Left kidney (tissue), 2 donors: ENCODE measurements around the gene TOP3B. TPM values are rescaled to one million over a fixed set of nuclear protein-coding genes. Genes with fewer than 3 reads are reported as not detected.
"Not testable (repeated sequence)": the region's sequence is repeated elsewhere in the genome, so short reads cannot be mapped to it uniquely, and the experiment has no call there.

ENCODE experiments used
- DNase-seq: peaks from one replicate; pipeline ENCODE4 v3.0.0-alpha.2; 2013
- polyA plus RNA-seq: library from polyadenylated mRNA; unstranded; fragments of 120-200 nt; gene quantifications from one replicate; pipeline ENCODE4 v1.2.1, GENCODE V29; 2013; ENCODE audit not compliant: insufficient read length

The TOP3B gene
- polyA plus RNA-seq, 1 donor: 40.5 TPM

DNA sequence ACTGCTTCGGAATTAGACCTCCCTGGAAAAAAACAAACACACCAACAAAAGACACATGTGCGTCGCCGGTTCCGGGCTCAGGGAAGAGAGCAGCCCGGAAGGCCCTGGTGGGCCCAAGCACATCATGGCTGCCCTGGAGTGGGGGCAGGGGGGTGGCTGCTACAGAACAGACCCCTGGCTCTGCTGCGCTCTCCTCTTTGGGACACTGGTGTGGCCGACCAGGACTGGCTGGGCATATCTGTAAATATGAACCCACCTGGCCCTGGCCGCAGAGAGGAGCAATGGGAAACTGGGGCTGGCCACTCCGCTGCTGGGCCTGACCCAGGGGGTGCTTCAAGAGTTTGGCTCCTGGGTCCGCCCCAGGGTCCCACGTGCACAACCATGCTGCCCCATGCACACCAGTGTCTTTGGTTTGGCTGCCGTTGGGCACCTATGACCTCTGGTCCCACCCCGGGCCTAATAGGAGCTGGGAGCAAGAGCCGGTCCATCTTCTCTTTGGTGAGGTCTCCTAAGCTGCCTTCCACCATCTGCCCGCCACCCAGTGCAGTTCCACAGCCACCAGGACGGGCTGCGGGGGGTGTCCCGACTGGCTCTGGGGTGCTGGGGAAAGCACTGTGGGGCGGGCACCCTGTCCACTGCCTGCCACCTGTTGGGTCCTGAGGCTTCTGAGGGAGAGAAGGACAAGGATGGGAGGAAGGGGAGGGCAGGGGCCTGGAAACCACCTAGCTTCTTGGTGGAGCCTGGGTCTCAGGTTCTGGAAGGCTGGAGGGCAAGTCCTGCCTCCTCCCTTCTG lies 60.0 kb downstream of the TOP3B start:
- DNase-seq: no peak

GRCh38 chr22:21921729-21922128 lies 60.9 kb downstream of the TOP3B start:
- no peak for DNase-seq

DNA sequence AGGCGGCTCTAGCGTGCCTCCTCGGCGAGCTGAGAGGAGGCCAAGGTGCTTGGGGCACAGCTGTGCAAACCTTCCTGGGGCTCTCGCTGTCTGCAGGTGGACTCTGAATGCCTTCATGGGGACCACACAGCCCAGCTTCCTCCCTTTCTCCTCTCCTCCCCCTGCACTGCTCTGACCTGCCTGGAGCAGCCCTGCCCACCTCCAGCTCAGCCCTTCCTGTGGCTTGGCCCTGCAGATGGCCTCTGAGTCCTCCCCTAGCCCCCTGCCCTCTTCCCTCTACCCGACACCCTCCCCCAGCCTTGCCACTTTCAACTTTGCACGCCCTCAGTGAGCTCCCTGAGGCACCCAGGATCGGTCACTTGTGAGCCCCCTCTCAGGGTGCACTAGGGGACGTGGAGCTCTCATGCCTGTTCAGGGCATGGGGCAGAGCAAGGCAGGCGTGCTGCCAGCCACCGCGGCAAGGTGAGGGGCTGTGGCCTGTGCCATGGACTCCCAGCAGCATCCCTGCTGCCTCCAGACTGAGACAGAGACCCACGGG lies 61.3 kb downstream of the TOP3B start:
- no peak for DNase-seq

GRCh38 chr22:21920341-21921183 lies 62.0 kb downstream of the TOP3B start:
- no peak for DNase-seq

- no peak for DNase-seq
Measured at GRCh38 chr22:21919526-21920307, 62.9 kb downstream of the TOP3B start.

GRCh38 chr22:21918466-21919185 lies 64.0 kb downstream of the TOP3B start:
- no peak for DNase-seq

GRCh38 chr22:21917959-21918261 lies 64.7 kb downstream of the TOP3B start:
- DNase-seq: no peak

GRCh38 chr22:21917181-21917958 lies 65.2 kb downstream of the TOP3B start:
- DNase-seq: peak; percentile 40

DNA sequence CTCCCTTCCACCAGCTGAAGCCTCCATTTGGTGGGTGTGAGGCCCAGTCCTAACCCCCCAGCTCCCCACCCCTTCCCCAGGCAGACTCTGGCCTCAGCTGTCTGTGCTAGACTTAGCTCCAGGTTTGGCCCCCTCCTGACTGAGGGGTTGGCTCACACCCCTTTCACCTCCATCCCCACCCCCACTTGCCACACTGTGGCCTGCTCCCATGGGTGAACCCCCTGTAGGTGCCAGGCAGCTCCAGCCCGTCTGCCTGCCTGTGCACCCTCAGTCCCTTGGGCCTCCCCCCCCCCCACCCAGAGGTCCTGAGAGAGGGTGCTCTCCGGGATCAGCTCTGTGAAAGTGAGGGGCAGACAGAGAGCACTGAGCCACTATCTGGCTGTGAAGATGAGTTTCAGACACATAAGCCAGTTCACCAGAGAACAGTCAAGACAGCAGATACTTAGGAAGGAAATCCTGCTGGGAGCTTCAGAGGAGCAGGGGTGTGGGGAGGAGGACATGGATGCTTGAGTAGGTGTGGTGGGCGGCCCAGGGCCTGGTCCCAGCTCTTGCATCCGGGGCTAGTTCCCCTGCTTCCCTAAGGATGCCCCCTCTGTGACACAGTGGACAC lies 66.2 kb downstream of the TOP3B start:
- no peak for DNase-seq

DNA sequence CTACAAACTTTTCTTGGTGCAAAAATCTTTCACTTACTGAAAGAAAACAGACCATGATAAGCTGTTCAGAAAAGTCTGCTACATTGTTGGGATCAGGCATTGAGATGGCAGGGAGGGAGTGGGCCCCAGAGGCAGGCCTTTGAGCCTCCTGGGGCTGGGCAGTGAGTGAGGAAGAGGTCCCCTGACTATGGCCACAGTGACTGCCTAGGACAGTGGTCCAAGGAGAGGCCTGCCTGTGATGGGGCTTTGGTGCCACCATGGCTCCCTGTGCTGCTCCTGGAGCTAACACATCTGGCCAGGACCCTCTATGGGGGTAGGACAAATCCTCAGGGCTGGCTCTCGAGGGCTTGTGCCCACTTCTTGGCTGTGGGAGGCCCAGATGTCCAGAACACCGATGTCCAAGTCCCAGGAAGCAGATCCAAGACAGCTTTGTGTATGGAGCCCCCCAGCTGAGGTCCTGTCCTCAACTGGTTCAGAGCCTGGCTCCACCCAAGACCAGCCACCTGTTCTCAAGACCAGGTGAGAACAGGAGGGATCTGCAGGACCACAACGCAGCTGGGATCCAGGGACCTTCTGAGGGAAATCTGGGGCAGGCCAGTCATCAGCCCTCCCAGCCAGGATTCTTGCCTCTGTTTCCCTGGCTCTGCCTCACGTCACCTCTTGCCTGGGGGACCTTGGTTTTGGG lies 66.8 kb downstream of the TOP3B start:
- no peak for DNase-seq

DNA sequence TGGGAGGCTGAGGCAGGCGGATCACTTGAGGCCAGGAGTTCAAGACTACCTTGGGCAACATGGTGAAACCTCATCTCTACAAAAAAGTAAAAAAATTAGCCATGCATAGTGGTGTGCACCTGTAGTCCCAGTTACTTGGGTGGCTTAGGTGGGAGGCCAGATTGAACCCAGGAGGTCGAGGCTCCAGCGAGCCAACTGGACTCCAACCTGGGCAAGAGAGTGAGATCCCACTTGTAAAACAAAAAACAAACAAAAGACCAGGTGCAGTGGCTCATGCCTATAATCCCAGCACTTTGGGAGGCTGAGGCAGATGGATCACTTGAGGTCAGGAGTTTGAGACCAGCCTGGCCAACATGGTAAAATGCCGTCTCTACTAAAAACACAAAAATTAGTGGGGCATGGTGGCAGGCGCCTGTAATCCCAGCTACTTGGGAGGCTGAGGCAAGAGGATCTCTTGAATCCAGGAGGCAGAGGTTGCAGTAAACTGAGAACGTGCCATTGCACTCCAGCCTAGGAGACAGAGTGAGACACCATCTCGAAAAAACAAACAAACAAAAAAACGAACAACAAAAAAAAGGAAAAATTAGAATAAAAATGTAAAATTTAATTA lies 68.4 kb downstream of the TOP3B start:
- DNase-seq: not testable (repeated sequence)

- DNase-seq: not testable (repeated sequence)
Measured at GRCh38 chr22:21910367-21910766, 72.2 kb downstream of the TOP3B start.

DNA sequence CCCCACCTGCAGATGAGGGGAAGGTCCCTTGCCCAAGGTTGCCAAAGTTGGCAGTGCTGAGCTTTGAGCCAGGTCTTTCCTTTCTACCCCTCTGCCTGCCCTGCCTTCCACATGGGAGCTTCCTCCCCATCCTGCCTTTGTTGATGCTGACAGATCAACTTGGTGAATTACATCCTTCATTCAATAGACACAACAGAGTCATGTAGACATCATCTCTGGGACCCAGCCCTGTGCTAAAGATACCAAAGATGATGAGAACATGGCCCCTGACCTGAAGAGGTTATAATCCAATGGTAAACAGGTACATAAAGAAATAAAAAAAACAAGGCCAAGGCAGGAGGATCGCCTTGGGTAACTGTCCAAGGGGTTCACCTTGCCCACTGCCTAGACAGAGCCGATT lies 72.7 kb downstream of the TOP3B start:
- DNase-seq: no peak

DNA sequence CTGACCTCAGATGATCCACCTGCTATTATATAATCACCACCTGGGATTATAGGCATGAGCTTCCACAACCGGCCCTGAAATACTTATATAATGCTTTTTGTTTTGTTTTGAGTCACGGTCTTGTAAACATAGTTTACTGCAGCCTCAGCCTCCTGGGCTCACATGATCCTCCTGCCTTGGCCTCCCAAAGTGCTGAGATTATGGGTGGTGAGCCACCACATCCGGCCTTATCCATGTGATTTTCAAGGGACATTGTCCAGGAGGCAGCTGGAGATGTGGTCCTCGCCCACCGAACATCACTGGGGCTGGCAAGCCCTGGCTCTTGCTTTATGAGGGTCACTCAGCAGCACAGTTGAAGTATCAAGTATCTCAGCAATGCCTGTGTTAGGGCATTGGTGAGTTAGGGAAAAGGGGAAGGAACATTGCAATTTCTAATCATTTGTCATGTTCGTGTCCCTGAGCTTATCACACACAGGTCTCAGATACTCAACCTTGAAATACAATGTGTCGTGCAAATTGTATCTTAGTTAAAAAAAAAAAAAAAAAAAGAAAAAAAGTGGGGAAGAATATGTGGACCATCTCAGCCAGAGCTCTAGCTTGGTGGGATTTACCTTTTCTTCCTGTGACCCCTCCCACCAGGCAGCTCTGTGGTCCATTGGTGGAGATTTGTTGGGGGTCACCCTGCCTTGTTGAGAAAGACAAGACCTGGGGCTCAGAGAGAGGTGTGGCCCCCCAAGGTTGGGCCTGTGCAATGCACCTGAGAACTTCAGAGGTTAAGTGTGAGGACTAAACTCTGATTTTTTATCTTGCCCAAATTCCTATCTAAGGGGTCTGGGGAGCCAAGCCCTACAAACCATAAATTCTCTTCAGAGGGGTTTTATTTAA lies 74.7 kb downstream of the TOP3B start:
- no peak for DNase-seq
